NCI-H2171 (cell line): ENCODE data around the gene PLPPR2.
A peak's percentile ranks its signal among the peaks of the same experiment; 100 is the strongest.
"Not testable (repeated sequence)": the region's sequence is repeated elsewhere in the genome, so short reads cannot be mapped to it uniquely, and the experiment has no call there.

Experiments
- DNase-seq: peaks from one replicate; lab custom pipeline; 2025; lab: John Stamatoyannopoulos, UW

The PLPPR2 gene, protein sequence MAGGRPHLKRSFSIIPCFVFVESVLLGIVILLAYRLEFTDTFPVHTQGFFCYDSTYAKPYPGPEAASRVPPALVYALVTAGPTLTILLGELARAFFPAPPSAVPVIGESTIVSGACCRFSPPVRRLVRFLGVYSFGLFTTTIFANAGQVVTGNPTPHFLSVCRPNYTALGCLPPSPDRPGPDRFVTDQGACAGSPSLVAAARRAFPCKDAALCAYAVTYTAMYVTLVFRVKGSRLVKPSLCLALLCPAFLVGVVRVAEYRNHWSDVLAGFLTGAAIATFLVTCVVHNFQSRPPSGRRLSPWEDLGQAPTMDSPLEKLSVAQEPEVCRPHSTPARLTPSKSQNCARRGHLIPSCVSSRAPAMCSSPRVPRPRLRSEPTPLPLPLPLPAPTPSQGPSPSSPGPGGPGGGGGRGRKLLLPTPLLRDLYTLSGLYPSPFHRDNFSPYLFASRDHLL

DNA sequence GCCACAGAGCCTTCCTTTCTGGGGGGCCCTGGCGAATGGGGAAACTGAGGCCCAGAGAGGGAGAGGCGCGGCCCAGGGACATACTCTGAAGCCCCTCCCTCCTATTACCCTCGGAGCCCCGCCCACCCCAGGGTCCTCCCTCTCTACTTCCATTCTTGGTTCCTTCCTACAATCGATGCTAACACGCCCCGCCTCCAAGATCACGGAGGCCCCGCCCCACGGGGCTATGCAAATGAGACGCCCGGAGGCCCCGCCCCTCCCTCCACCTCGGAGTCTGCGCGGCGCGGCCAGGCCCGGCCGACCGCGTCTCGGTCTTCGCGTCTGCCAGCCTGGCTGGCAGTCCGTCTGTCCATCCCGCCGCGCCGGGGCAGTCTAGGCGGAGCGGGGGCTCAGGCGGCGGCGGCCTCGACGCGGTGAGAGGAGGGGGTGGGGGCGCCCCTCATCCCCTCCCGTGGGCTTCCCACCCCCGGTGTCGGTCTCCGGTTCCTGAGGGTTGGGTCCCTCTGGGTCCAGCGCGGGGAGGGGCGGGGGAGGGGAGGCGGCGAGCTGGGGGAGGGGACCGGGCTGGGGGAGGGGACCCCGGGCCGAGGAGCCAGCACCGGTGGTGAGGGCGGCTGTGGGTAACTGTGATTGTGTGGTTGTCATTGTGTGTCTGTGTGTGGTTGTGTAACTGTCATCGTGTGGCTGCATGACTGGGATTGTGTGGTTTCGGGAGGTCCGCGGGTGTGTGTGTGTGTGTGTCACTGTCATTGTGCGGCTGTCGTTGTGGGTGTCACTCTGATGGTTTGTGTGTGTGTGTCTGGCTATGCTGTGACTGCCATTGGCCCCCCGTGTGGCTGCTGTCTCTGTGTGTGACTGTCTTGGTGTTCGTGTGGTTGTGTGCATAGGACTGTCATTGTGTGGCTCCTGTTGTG is at the start of gene PLPPR2:
PLPPR2 (plus strand) TSS at position 273 of the 914 bp plus-strand sequence. CDS start 2,242 bp downstream, outside the sequence.
- DNase-seq, result peak; percentile 90

DNA sequence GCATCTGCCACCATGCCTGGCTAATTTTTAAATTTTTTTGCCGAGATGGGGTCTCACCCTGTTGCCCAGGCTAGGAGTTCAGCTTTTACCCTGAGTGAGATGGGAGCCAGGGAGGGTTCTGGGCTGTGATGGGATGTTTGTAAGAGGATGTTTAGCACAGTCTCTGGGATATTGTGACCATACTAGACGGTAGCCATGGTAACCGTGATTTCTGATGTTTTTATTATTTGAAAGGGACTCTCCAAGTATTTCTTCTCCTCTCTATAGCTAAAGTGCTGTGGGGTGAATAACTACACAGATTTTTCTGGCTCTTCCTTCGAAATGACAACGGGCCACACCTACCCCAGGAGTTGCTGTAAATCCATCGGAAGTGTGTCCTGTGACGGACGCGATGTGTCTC is 48.9 kb upstream of the PLPPR2 start:
- no peak for DNase-seq

DNA sequence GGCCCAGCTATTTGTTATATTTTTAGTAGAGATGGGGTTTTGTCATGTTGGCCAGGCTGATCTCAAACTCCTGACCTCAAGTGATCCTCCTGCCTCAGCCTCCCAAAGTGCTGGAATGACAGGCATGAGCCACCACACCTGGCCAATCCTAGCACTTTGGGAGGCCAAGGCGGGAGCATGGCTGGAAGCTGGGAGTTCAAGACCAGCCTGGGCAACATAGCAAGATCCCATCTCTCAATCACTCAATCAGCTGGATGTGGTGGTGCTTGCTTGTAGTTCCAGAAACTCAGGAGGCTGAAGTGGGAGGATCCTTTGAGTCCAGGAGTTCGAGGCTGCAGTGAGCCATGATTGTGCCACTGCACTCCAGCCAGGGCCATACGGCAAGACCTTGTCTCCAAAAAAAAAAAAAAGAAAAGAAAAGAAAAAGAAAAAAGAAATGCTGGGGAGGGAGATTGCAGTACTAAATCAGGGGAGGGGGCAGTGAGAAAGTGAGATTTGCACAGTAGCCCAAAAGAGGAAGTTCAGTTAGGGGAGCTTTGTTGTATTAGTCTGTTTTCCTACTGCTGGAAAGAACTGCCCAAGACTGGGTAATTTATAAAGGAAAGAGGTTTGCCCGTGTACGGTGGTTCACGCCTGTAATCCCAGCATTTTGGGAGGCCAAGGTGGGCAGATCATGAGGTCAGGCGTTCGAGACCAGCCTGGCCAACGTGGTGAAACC is 34.8 kb upstream of the PLPPR2 start:
- DNase-seq, result not testable (repeated sequence)

- DNase-seq, result no peak
Observed at GRCh38 chr19:11321191-11322126, 33.8 kb upstream of the PLPPR2 start.

- no peak for DNase-seq
Observed at GRCh38 chr19:11322269-11323024, 32.8 kb upstream of the PLPPR2 start.

- no peak for DNase-seq
Observed at GRCh38 chr19:11323601-11324078, 31.6 kb upstream of the PLPPR2 start.

DNA sequence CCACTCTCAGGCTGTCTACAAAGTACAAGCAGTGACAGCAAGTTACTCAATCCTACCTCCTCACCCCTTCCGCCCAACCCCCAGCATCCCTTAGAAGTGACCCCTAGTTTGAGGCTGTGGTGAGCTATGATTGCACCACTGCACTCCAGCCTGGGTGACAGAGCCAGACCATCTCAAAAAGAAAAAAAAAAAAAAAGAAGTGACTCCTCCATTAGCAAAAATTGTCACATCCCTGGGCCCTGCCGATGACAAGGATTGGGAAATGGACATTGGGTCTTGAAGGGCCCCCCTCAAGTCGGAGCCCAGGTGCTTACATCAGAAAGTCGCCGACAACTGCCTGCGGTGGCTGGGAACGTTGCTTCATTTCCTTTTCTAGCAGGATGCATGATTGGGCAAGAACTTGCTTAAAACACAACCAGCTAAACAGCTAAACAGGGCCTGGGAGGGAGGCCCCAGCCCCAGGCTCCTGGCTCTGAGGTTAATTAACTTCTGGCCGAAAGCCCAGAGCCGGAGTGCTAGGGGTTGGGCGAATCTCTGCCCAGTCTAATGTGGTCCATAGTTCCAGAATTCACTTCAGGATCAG is 31.1 kb upstream of the PLPPR2 start:
- peak; percentile 14 for DNase-seq

DNA sequence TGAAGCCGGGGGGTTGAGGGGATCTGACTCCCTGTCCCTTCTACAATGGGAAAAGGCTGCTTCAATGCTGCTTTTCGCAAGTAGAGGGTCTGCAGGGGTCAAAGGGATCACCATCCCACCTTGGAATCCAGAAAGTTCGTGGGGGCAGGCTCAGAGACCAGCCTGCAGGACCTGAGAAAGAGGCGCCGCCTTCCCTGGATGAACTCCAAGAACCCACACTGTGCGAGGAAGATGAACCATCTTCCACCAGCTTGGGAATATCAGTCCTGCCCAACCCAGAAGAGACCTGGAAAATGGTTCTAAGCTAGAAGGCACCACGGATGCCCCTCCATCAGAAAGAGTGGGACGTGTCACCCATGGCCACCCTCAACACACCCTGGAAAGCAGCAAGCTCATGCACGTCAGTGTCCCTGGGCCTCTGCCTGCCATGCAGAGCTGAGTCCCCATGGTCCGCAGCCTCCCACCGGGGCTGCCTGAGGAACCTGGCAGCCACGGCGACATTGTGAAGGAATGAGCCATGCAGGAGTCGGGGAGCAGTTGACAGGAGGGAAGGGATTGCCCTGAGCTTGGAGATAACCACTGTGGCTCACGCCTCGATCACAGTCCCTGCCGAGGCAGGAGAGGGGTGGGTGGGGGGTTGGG is 30.4 kb upstream of the PLPPR2 start:
- no peak for DNase-seq

- no peak for DNase-seq
Observed at GRCh38 chr19:11325544-11325943, 29.7 kb upstream of the PLPPR2 start.

DNA sequence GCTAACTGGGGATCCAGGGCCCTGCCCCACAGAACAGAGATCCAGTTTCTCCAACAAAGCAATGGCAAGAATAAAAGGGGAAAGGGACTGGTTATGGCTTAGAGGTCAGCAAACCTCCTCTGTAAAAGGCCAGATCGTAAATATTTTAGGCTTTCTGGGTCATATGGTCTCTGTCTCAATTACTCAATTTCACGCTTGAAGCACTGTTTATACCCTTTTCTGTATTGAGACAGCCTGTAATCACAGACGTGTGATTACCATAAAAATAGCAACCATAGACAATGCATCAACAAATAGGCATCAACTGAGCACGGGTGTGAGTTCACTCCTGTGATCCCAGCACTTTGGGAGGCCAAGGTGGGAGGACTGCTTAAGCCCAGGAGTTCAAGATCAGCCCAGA is 25.1 kb upstream of the PLPPR2 start:
- no peak for DNase-seq

DNA sequence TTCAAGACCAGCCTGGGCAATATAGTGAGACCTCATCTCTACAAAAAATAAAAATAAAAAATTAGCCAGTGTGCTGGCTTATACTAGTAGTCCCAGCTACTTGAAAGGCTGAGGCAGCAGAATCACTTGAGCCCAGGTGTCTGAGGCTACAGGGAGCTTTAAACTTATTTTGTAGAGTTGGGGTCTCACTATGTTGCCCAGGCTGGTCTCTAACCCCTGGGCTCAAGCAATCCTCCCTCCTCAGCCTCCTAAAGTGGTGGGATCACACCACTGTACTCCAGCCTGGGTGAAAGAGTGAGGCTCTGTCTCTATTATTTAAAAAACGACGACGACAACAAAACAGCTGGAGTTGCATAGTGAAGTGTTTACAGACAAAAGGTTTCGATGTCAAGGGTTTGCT is 23.7 kb upstream of the PLPPR2 start:
- no peak for DNase-seq

- DNase-seq, result peak; percentile 29
Observed at GRCh38 chr19:11332822-11333221, 22.4 kb upstream of the PLPPR2 start.

GRCh38 chr19:11333838-11334237 is 21.4 kb upstream of the PLPPR2 start:
- not testable (repeated sequence) for DNase-seq

GRCh38 chr19:11335449-11336146 is 19.6 kb upstream of the PLPPR2 start:
- no peak for DNase-seq

DNA sequence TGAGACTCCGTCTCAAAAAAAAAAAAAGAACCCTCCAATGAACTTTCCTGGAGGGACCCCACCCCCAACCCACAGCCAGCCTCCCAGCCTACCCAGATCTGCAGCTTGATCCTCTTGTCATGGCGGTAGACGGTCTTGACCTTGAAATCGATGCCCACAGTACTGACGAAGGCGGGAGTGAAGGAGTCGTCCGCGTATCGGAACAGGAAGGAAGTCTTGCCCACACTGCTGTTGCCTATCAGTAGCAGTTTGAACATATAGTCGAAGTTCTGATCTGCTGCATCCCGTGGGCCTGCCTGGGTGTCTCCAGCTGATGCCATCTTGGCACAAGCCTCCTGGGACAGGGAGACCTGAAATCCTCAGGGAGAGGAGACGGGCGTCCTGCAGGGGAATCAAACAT is 18.2 kb upstream of the PLPPR2 start:
- DNase-seq, result no peak

- DNase-seq, result no peak
Observed at GRCh38 chr19:11338121-11338520, 17.1 kb upstream of the PLPPR2 start.

DNA sequence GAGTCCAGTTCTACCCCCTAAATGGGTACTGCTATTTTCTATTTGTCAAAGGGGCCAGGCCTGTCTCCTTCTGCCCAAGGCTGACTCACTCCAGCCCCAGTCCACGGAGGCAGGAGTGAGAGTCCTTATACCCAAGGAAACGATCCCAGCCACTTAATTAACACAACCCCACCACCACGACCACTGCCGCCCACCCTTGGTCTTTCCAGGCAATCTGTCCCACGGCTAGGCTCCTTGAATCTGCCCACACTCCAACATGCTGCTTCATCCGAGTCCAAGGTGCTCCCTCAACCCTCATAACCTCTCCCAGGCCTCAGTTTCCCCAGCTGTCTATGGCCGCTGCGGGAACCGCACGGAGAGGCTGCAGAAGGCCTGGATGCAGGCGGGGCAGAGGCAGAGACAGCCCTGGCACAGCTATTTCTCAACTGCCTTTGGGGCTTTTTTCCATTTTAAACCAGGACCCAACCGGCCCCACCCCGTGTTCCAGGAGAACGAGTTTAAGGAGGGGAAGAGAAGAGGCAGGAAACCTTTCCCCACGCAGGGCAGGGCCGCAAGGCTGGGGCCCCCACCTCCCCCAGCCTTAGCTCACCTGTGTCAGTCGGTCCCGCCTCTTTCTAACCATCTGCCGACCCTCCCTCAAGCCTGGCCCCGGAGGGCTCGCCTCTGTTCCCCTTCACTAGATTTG is 16.5 kb upstream of the PLPPR2 start:
- no peak for DNase-seq
